Measurements from ENCODE around the gene NHLRC3. TPM values are rescaled to one million over a fixed set of nuclear protein-coding genes. Genes with fewer than 3 reads are reported as not detected.

NHLRC3 gene
- polyA plus RNA-seq (2011; rRNA removed): 9.3 and 13.7 TPM in 2 replicates
- polyA plus RNA-seq (2012; cell fraction: cytosol; rRNA removed): 2.7 and 3.0 TPM in 2 replicates
- 2.6 and 5.4 TPM in 2 replicates for polyA plus RNA-seq (2012; cell fraction: nucleus; rRNA removed)
- 5.9 to 8.2 TPM (median 7.3 TPM) in 3 replicates for polyA plus RNA-seq (2017; fragmentation: RNase III; extraction: RNeasy Plus Mini Kit Qiagen cat#74134 plus additional on column Dnase treatment)
- polyA minus RNA-seq (2011; rRNA and poly(A)+ RNA removed): 6.2 and 7.4 TPM in 2 replicates

- 0% methylated on average over 16 of the region's 41 CpGs for WGBS (ENCODE audit: missing lambda C conversion rate)
- POLR2A ChIA-PET: interaction anchor here (0.6 kb wide), 2 partner anchors 628 to 1741 kb away, joined by 3 to 6 read pairs; no protein-coding TSS in a partner anchor
- TF ChIP-seq CHD4 (IDR thresholded peaks at IDR 0.05; ENCODE audit: borderline replicate concordance) (no peak), POLR2A (IDR thresholded peaks at IDR 0.05; ENCODE audit: low read length) (peak; percentile 46; the same call in 1 of the 2 replicates), E2F6 (IDR thresholded peaks at IDR 0.05; ENCODE audit: borderline replicate concordance, low read depth) (peak; percentile 98), EHF (CRISPR knock-in tag; IDR thresholded peaks at IDR 0.05) (no peak), HEYL (CRISPR knock-in tag; IDR thresholded peaks at IDR 0.05) (no peak), HOXB5 (CRISPR knock-in tag; IDR thresholded peaks at IDR 0.05) (0 out of 2 replicates have a peak, but pooled peaks have one; percentile 23), BCL3 (IDR thresholded peaks at IDR 0.05) (0 out of 3 replicates have a peak, but pooled peaks have one; percentile 43), MAX (IDR thresholded peaks at IDR 0.05) (peak; percentile 90), HOXA7 (CRISPR knock-in tag; IDR thresholded peaks at IDR 0.05) (no peak), CEBPB (IDR thresholded peaks at IDR 0.05) (no peak), KDM5A (IDR thresholded peaks at IDR 0.05) (0 out of 2 replicates have a peak, but pooled peaks have one; percentile 6), TFCP2L1 (CRISPR knock-in tag; IDR thresholded peaks at IDR 0.05) (no peak), USF2 (IDR thresholded peaks at IDR 0.05) (peak; percentile 47), JUN (IDR thresholded peaks at IDR 0.05) (peak; percentile 18 to 80; a peak in 4 of 5 replicates)
- H3K4me3 ChIP-seq: peak within 1 kb of the TSS; percentile 75
- H3K4me1 ChIP-seq: peaks cover 14% of the 10 kb centered on the region; the same call in 2 of the 3 replicates
- H3K9me3 ChIP-seq: no peaks in the 10 kb centered on the region
- CTCF ChIA-PET: interaction anchor here (0.7 to 0.9 kb wide), 2 partner anchors 11 to 574 kb away, joined by 3 read pairs; no protein-coding TSS in a partner anchor
- ATAC-seq: peak; percentile 91 to 94
- DNase-seq (ENCODE audit: low read depth in 1 of 2, low spot score in 1 of 2): peak; percentile 15 to 83
- H3K27ac ChIP-seq: peak within 1 kb of the TSS; percentile 81 to 97
- FAIRE-seq: no peak
- H3K4me2 ChIP-seq: peak within 1 kb of the TSS; percentile 96
Measured at GRCh38 chr13:39037880-39038568, at the start of gene NHLRC3, which contains the start of gene PROSER1. TSS of gene NHLRC3 (plus strand) at chr13:39038456. CDS start at chr13:39038640, 184 bp downstream. TSS of gene PROSER1 (minus strand) at chr13:39038089. CDS start at chr13:39037242, 847 bp downstream.

GRCh38 chr13:38990693-38991092 lies 47.6 kb upstream of the NHLRC3 start, which contains the start of gene STOML3:
TSS of gene STOML3 (minus strand) at chr13:38990831. CDS start at chr13:38990721, 110 bp downstream.
- no peak for DNase-seq (ENCODE audit: low read depth in 1 of 2, low spot score in 1 of 2)
- FAIRE-seq: no peak
- Histone ChIP-seq H3K4me3 (no peak within 1 kb of the TSS), H3K4me1 (no peaks in the 10 kb centered on the region), H3K27ac (no peak within 1 kb of the TSS), H3K4me2 (no peak within 1 kb of the TSS), H3K9me3 (no peaks in the 10 kb centered on the region)
- ATAC-seq: no peak
- POLR2A ChIA-PET: no interaction called here
- TF ChIP-seq ZC3H11A (IDR thresholded peaks at IDR 0.05): no peak
- TF ChIP-seq RFX5 (IDR thresholded peaks at IDR 0.05): no peak
- TF ChIP-seq TP53 (CRISPR knock-in tag; IDR thresholded peaks at IDR 0.05): no peak
- TF ChIP-seq ELK1 (IDR thresholded peaks at IDR 0.05; ENCODE audit: low read depth, low read length): no peak
- no peak for TF ChIP-seq POLR2A (IDR thresholded peaks at IDR 0.05; ENCODE audit: low read length)
- TF ChIP-seq CTCF (IDR thresholded peaks at IDR 0.05): no peak
- TF ChIP-seq EP300 (IDR thresholded peaks at IDR 0.05): no peak
- TF ChIP-seq MAFK (IDR thresholded peaks at IDR 0.05; ENCODE audit: partially characterized antibody): no peak
- TF ChIP-seq SMC3 (IDR thresholded peaks at IDR 0.05): no peak
- TF ChIP-seq ATOH8 (CRISPR knock-in tag; IDR thresholded peaks at IDR 0.05; ENCODE audit: low read depth): no peak
- no peak for TF ChIP-seq EHMT2 (IDR thresholded peaks at IDR 0.05; ENCODE audit: low read depth)
- no peak for TF ChIP-seq HMGXB4 (CRISPR knock-in tag; IDR thresholded peaks at IDR 0.05; ENCODE audit: borderline replicate concordance)
- no peak for TF ChIP-seq FOXS1 (CRISPR knock-in tag; IDR thresholded peaks at IDR 0.05)
- CTCF ChIA-PET: interaction anchor here (1.4 kb wide), 1 partner anchor 7 kb away, joined by 5 read pairs; no protein-coding TSS in a partner anchor

Data from A549 (cell line).